ENCODE results near the gene ZFHX3.
"Not testable (repeated sequence)": the region's sequence is repeated elsewhere in the genome, so short reads cannot be mapped to it uniquely, and the experiment has no call there.

Gene ZFHX3

GRCh38 chr16:72989579-72990551, 58.1 kb downstream of the ZFHX3 start:
- Histone ChIP-seq H3K9ac (ENCODE audit: insufficient read length) (no peak overlapping the region), H3K36me3 (ENCODE audit: insufficient read depth, low read length) (no peaks in the 10 kb centered on the region), H3K27ac (no peak overlapping the region), H3K9me3 (ENCODE audit: low read depth, low read length) (no peaks in the 10 kb centered on the region), H3K4me3 (peak overlapping the region; percentile 9; the same call in 1 of the 2 replicates)
- TF ChIP-seq FOXP2 (optimal IDR thresholded peaks at IDR 0.05; ENCODE audit: control extremely low read depth, extremely low read length, insufficient read depth) (no peak), POLR2AphosphoS5 (IDR thresholded peaks at IDR 0.05; ENCODE audit: borderline replicate concordance, low read depth, low read length) (no peak), EZH2 (IDR thresholded peaks at IDR 0.05) (no peak)
- DNase-seq (ENCODE audit: low read depth, low spot score), result no peak

- H3K9me3 ChIP-seq (ENCODE audit: low read depth, low read length); DNase-seq (ENCODE audit: low read depth, low spot score); H3K4me3 ChIP-seq; H3K36me3 ChIP-seq (ENCODE audit: insufficient read depth, low read length); H3K9ac ChIP-seq (ENCODE audit: insufficient read length); H3K27ac ChIP-seq: not testable (repeated sequence)
Observed at GRCh38 chr16:72989203-72989578, 58.7 kb downstream of the ZFHX3 start.

DNA sequence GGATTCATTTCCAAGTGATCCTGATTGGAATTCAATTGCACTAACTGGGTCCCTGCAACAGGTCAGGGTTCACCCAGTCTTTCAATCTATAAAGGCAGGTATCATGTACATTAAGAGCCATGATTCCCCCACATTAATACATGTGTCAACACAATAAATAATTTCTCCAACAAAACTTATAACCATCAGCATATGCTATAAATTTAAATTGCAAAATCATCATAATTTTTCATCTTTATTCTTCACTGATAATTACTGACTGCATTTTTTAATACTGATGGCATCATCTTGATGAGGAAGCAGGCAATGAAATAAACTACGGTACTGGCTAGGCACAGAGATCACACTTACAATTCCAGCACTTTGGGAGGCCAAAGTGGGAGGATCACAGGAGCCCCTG, 59.4 kb downstream of the ZFHX3 start:
- no peaks in the 10 kb centered on the region for H3K36me3 ChIP-seq (ENCODE audit: insufficient read depth, low read length)
- H3K9me3 ChIP-seq (ENCODE audit: low read depth, low read length), result no peaks in the 10 kb centered on the region
- no peak overlapping the region for H3K9ac ChIP-seq (ENCODE audit: insufficient read length)
- H3K27ac ChIP-seq, result no peak overlapping the region
- DNase-seq (ENCODE audit: low read depth, low spot score), result no peak
- TF ChIP-seq FOXP2 (optimal IDR thresholded peaks at IDR 0.05; ENCODE audit: control extremely low read depth, extremely low read length, insufficient read depth) (no peak), POLR2AphosphoS5 (IDR thresholded peaks at IDR 0.05; ENCODE audit: borderline replicate concordance, low read depth, low read length) (no peak), EZH2 (IDR thresholded peaks at IDR 0.05) (no peak)
- H3K4me3 ChIP-seq, result no peak overlapping the region

GRCh38 chr16:72987480-72987901, 60.4 kb downstream of the ZFHX3 start:
- no peak for DNase-seq (ENCODE audit: low read depth, low spot score)
- Histone ChIP-seq H3K27ac (no peak overlapping the region), H3K4me3 (no peak overlapping the region), H3K36me3 (ENCODE audit: insufficient read depth, low read length) (no peaks in the 10 kb centered on the region), H3K9ac (ENCODE audit: insufficient read length) (no peak overlapping the region), H3K9me3 (ENCODE audit: low read depth, low read length) (no peaks in the 10 kb centered on the region)
- TF ChIP-seq FOXP2 (optimal IDR thresholded peaks at IDR 0.05; ENCODE audit: control extremely low read depth, extremely low read length, insufficient read depth), result no peak

DNA sequence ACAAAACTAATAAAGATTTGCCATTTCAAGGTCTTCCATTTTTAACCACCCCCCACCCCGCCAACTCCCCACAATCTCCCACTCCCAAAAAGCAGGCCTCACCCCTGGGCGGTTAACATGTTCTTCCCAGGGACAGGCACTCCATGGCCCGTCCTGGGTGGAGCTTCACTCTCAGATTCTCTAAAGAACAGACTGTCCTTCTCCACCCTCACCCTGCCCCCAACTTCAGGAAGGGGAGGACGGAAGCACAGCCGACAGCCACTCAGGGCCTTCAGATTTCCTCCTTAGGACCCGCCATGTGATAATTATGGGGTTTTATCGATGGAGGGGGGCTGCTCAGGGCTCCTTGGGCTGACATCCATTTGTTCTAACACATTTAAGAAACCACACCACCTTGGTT, 61.9 kb downstream of the ZFHX3 start:
- Histone ChIP-seq H3K36me3 (ENCODE audit: insufficient read depth, low read length) (no peaks in the 10 kb centered on the region), H3K27ac (no peak overlapping the region), H3K4me3 (no peak overlapping the region), H3K9ac (ENCODE audit: insufficient read length) (no peak overlapping the region), H3K9me3 (ENCODE audit: low read depth, low read length) (no peaks in the 10 kb centered on the region)
- no peak for DNase-seq (ENCODE audit: low read depth, low spot score)
- no peak for TF ChIP-seq POLR2AphosphoS5 (IDR thresholded peaks at IDR 0.05; ENCODE audit: borderline replicate concordance, low read depth, low read length)
- TF ChIP-seq FOXP2 (optimal IDR thresholded peaks at IDR 0.05; ENCODE audit: control extremely low read depth, extremely low read length, insufficient read depth), result no peak
- no peak for TF ChIP-seq EZH2 (IDR thresholded peaks at IDR 0.05)

DNA sequence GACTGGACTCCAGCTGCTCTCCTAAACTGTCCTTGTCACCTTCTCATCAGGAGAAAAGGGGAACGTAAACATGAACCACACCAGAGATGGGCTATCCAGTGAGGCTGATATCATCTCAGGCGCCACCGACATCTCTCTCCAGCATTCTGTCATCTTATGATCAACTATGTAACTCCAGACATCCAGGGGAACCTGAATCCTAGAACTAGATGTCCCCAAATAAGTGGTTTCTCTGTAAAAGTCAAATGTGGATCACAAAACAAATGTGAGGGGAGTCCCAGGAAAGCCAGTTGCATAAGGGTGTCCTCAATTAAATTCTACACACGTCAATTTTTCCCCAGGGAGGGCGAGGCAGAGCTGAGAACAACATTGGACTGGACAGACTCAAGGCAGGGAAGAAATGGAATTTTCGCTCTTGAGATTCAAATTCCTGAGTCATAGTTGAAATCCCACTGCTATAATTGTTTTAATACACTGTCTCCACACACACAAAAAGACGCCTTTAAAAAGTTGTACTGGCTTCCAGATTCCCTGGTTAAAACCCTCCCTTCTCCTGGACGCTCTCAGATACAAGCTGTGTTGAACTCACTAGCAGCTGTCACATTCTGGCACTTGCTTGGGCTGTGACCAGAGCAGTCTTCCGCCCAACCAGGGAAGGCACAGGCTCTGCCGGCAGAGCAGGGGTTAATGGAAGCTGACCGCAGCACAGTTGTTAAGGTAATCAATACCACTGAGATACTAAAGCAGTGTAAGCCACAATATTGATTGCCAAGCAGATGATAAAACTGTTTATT, 62.6 kb downstream of the ZFHX3 start:
- Histone ChIP-seq H3K9ac (ENCODE audit: insufficient read length) (no peak overlapping the region), H3K27ac (no peak overlapping the region), H3K4me3 (no peak overlapping the region)

GRCh38 chr16:72983728-72984350, 64.1 kb downstream of the ZFHX3 start:
- H3K9me3 ChIP-seq (ENCODE audit: low read depth, low read length), result no peaks in the 10 kb centered on the region
- H3K9ac ChIP-seq (ENCODE audit: insufficient read length), result no peak overlapping the region
- H3K4me3 ChIP-seq, result no peak overlapping the region
- no peak for TF ChIP-seq FOXP2 (optimal IDR thresholded peaks at IDR 0.05; ENCODE audit: control extremely low read depth, extremely low read length, insufficient read depth)
- no peak for TF ChIP-seq POLR2AphosphoS5 (IDR thresholded peaks at IDR 0.05; ENCODE audit: borderline replicate concordance, low read depth, low read length)
- no peak for TF ChIP-seq EZH2 (IDR thresholded peaks at IDR 0.05)
- H3K27ac ChIP-seq, result no peak overlapping the region
- DNase-seq (ENCODE audit: low read depth, low spot score), result no peak
- H3K36me3 ChIP-seq (ENCODE audit: insufficient read depth, low read length), result no peaks in the 10 kb centered on the region

More for the DNA sequence above, 62.6 kb downstream of the ZFHX3 start:
- no peaks in the 10 kb centered on the region for H3K36me3 ChIP-seq (ENCODE audit: insufficient read depth, low read length)
- no peaks in the 10 kb centered on the region for H3K9me3 ChIP-seq (ENCODE audit: low read depth, low read length)
- no peak for TF ChIP-seq FOXP2 (optimal IDR thresholded peaks at IDR 0.05; ENCODE audit: control extremely low read depth, extremely low read length, insufficient read depth)
- no peak for TF ChIP-seq POLR2AphosphoS5 (IDR thresholded peaks at IDR 0.05; ENCODE audit: borderline replicate concordance, low read depth, low read length)
- no peak for TF ChIP-seq EZH2 (IDR thresholded peaks at IDR 0.05)
- DNase-seq (ENCODE audit: low read depth, low spot score), result no peak

DNA sequence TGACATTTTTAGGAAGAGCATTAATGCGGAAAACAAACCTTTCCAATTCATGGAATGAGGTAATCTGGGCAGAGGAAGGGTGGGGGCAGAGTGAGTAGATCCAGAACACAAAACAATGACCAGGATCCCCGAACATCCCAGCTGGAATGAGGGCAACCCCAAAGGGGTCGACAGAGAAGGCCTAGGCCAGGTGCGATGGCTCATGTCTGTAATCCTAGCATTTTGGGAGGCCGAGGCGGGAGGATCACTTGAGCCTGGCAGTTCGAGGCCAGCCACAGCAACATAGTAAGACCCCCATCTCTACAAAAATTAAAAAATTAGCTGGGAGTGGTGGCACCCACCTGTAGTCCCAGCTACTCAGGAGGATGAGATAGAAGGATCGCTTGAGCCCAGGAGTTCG, 64.7 kb downstream of the ZFHX3 start:
- Histone ChIP-seq H3K9me3 (ENCODE audit: low read depth, low read length) (no peaks in the 10 kb centered on the region), H3K9ac (ENCODE audit: insufficient read length) (no peak overlapping the region), H3K4me3 (no peak overlapping the region), H3K36me3 (ENCODE audit: insufficient read depth, low read length) (no peaks in the 10 kb centered on the region), H3K27ac (no peak overlapping the region)
- no peak for TF ChIP-seq POLR2AphosphoS5 (IDR thresholded peaks at IDR 0.05; ENCODE audit: borderline replicate concordance, low read depth, low read length)
- TF ChIP-seq EZH2 (IDR thresholded peaks at IDR 0.05), result no peak
- TF ChIP-seq FOXP2 (optimal IDR thresholded peaks at IDR 0.05; ENCODE audit: control extremely low read depth, extremely low read length, insufficient read depth), result no peak
- DNase-seq (ENCODE audit: low read depth, low spot score), result no peak

Data from SK-N-MC (cell line).